RWPE1 (cell line): ENCODE data around the gene FLT4.

Experiments used
- CTCF ChIA-PET: fragments of 350-600 bp; sonication (Branson Sonifier 250); formaldehyde crosslinking; extraction: SDS; loops from one replicate; lab custom pipeline; 2021; lab: Yijun Ruan, JAX
- POLR2A ChIA-PET: fragments of 400-600 bp; formaldehyde crosslinking; extraction: SDS; loops from one replicate; lab custom pipeline; 2020; ENCODE audit warnings: antibody characterized with exemption; ENCODE audit not compliant: low non-redundant PET; lab: Yijun Ruan, JAX
- DNase-seq: peaks from one replicate; pipeline ENCODE4 v3.0.0; 2012; ENCODE audit warnings: low spot score
- H3K27ac ChIP-seq: fragments of 450-650 bp; 2 replicates; pipeline ENCODE4 v1.5.1; 2017
- TF ChIP-seq, protein P1 (sequence below): fragments of 450-650 bp; conservative IDR thresholded peaks from 2 replicates; pipeline ENCODE4 v1.5.1; 2017; ENCODE audit warnings: low read depth, mild to moderate bottlenecking

Gene FLT4

DNA sequence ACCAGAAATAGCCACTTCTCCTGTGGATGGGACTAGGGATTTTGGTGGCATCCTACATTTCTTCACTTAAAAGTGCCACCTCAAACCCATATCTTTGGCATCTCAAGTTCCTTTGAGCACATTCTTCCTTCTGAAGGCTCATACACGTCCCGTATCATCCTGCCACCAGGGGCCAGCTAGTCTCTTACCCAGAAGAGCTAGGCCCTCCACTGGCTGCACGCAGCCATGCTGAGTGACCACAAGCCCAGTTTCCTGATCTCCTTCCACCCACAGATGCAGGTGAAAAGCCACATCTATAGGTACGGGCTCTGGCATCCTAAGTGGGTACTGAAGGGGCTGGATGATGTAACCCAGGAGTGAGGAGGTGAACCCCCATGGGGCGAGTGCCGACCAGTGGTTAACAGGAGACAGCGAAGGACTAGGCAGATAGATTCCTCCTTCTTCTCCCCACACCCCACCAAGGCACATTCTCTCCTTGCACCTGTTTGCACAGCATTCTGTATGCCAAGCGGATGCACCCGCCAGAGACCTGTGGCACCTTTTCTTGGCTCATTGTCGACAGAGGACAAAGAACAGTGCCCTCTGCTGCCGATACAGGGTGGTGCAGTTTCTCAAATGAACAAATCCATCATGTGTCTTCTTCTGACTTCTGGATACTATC is 43.7 kb downstream of the FLT4 start:
- TF ChIP-seq, protein P1, sequence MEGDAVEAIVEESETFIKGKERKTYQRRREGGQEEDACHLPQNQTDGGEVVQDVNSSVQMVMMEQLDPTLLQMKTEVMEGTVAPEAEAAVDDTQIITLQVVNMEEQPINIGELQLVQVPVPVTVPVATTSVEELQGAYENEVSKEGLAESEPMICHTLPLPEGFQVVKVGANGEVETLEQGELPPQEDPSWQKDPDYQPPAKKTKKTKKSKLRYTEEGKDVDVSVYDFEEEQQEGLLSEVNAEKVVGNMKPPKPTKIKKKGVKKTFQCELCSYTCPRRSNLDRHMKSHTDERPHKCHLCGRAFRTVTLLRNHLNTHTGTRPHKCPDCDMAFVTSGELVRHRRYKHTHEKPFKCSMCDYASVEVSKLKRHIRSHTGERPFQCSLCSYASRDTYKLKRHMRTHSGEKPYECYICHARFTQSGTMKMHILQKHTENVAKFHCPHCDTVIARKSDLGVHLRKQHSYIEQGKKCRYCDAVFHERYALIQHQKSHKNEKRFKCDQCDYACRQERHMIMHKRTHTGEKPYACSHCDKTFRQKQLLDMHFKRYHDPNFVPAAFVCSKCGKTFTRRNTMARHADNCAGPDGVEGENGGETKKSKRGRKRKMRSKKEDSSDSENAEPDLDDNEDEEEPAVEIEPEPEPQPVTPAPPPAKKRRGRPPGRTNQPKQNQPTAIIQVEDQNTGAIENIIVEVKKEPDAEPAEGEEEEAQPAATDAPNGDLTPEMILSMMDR = peak; percentile 87
- peak; percentile 60 for DNase-seq
- CTCF ChIA-PET = interaction anchor here (0.6 to 1.8 kb wide), 15 partner anchors 10 to 488 kb away, joined by 3 to 8 read pairs (median 4); partner anchors contain the start of genes CNOT6 and FLT4
- no peak overlapping the region for H3K27ac ChIP-seq
- POLR2A ChIA-PET = no interaction called here

GRCh38 chr5:180604271-180604670 is 45.1 kb downstream of the FLT4 start:
- H3K27ac ChIP-seq = no peak overlapping the region
- DNase-seq = no peak
- CTCF ChIA-PET = interaction anchor here (0.6 to 1.3 kb wide), 2 partner anchors 311 to 674 kb away, joined by 3 to 5 read pairs; no protein-coding TSS in a partner anchor
- TF ChIP-seq, protein P1 = no peak
- POLR2A ChIA-PET = no interaction called here

GRCh38 chr5:180603076-180603594 is 46.3 kb downstream of the FLT4 start:
- CTCF ChIA-PET = interaction anchor here (0.6 kb wide), 1 partner anchor 620 kb away, joined by 3 read pairs; no protein-coding TSS in a partner anchor

DNA sequence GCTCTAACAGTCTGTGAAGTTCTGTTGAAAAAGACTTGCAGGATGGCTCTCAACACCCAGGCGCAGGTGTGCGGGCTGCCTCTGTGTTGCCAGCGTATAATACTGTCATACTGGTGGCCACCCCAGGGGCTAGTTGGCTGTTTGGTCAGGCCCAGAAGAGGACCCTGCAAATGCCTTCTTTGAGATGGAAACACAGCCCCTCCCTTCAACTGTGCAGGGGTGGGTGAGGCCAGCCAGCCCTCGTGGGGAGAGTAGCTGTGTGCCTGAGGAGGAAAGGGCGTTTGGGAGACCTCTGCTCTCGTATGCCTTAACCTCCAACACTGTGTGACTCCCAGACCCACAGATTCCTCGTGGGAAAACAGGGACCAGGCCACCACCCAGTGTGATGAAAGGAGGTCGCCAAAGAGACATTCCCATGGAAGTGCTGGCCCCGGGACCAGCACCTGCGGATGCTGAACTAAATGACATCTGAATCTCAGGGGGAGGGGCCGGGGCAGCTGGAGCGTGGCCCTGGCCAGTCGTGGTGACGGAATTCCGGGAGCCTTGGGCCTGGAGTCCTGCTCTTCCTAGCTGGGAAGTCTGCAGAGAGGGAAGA is 46.8 kb downstream of the FLT4 start:
- no peak for DNase-seq
- CTCF ChIA-PET = interaction anchor here (0.6 kb wide), 2 partner anchors 19 to 619 kb away, joined by 3 read pairs; no protein-coding TSS in a partner anchor
- POLR2A ChIA-PET = no interaction called here
- no peak overlapping the region for H3K27ac ChIP-seq
- TF ChIP-seq, protein P1 = no peak

More at GRCh38 chr5:180603076-180603594, 46.3 kb downstream of the FLT4 start:
- H3K27ac ChIP-seq = no peak overlapping the region
- no peak for DNase-seq
- POLR2A ChIA-PET = no interaction called here
- TF ChIP-seq, protein P1 = no peak

GRCh38 chr5:180601591-180602480 is 47.6 kb downstream of the FLT4 start:
- H3K27ac ChIP-seq = no peak overlapping the region
- TF ChIP-seq, protein P1 = no peak
- DNase-seq = no peak
- ChIA-PET POLR2A (no interaction called here), CTCF (interaction anchor here (0.6 kb wide), 1 partner anchor 18 kb away, joined by 3 read pairs; no protein-coding TSS in a partner anchor)
